Activated CD8-positive, alpha-beta T cell treated with anti-CD3 and anti-CD28 coated beads, Interleukin-2, amount 10 ng/mL, durations not matched to agents 7 days and 5 days (primary cell): Measurements from ENCODE around the gene ANO3. TPM values are rescaled to one million over a fixed set of nuclear protein-coding genes. Genes with fewer than 3 reads are reported as not detected.
"Not testable (repeated sequence)": the region's sequence is repeated elsewhere in the genome, so short reads cannot be mapped to it uniquely, and the experiment has no call there.

Source experiments
- ATAC-seq: fragments of 150-1000 bp; cut with Tn5 transposase; one replicate; pipeline ENCODE4 v1.10.0; 2021; ENCODE audit warnings: moderate library complexity
- CTCF ChIA-PET: fragments of 350-600 bp; sonication (Branson Sonifier 250); formaldehyde crosslinking; loops from one replicate; lab custom pipeline; 2021; ENCODE audit warnings: antibody characterized with exemption; lab: Charles Lee
- POLR2A ChIA-PET: fragments of 350-600 bp; sonication (Branson Sonifier 250); formaldehyde crosslinking; loops from one replicate; lab custom pipeline; 2021; ENCODE audit warnings: antibody characterized with exemption; lab: Charles Lee
- DNase-seq: peaks from one replicate; pipeline ENCODE4 v3.0.0-alpha.2; 2020
- H3K27ac Mint-ChIP-seq: one replicate; pipeline ENCODE4 v1.8.0; 2021; ENCODE audit warnings: mild to moderate bottlenecking, mixed read lengths
- H3K27me3 Mint-ChIP-seq: one replicate; pipeline ENCODE4 v1.8.0; 2021; ENCODE audit warnings: low read depth, mixed read lengths
- H3K36me3 Mint-ChIP-seq: one replicate; pipeline ENCODE4 v1.8.0; 2021; ENCODE audit warnings: low read depth, mixed read lengths
- H3K4me1 Mint-ChIP-seq: one replicate; pipeline ENCODE4 v1.8.0; 2021; ENCODE audit warnings: low read depth, mixed read lengths
- H3K4me3 Mint-ChIP-seq: one replicate; pipeline ENCODE4 v1.8.0; 2021; ENCODE audit warnings: mild to moderate bottlenecking, mixed read lengths
- H3K9me3 Mint-ChIP-seq: one replicate; pipeline ENCODE4 v1.8.0; 2022; ENCODE audit warnings: mixed read lengths; ENCODE audit not compliant: insufficient read depth
- total RNA-seq, 2 experiments: library from RNA; stranded (reverse); gene quantifications; one replicate each; pipeline ENCODE4 v1.2.3, GENCODE V29; 2021

The ANO3 gene
- not detected for total RNA-seq

DNA sequence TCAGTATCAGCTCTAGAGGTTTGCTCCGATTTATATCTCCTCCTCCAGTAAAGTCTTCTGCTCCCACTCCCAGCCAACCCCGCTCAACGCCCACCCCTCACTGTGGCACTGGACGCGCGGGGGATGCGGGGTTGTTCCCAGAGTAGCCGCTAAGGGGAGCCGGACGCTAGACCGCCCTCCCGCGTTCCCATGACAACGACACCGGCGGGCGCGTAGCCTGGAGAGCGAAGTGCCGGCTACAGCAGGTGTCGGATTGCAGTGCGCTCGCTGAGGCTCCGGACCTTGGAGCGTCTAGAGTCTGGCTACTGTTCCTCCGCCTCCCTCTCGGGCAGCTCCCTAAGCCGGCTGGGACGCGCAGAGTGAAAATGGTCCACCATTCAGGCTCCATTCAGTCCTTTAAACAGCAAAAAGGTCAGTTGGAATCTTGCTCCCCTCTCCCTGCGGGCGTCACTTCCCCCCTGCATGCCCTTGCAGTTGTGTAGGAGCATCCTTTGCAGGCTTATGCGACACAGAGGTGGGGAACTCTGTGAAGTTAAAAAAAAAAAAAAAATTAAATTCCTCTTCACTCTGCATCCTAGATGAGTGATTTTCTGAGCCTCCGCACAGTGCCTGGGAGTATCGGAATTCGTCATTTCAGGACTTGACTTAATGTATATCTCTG, at the start of gene ANO3:
TSS of gene ANO3 (plus strand) at position 220 of the 661 bp plus-strand sequence. CDS start at position 366, 146 bp downstream.
- no peaks in the 10 kb centered on the region for H3K4me1 Mint-ChIP-seq
- no peaks in the 10 kb centered on the region for H3K9me3 Mint-ChIP-seq
- CTCF ChIA-PET: interaction anchor here (1.2 kb wide), 1 partner anchor 48 kb away, joined by 4 read pairs; no protein-coding TSS in a partner anchor
- no peak within 1 kb of the TSS for H3K4me3 Mint-ChIP-seq
- ATAC-seq (no peak), DNase-seq (peak; percentile 21)
- H3K36me3 Mint-ChIP-seq: no peaks in the 10 kb centered on the region
- POLR2A ChIA-PET: no interaction called here
- peaks cover 5% of the 10 kb centered on the region for H3K27me3 Mint-ChIP-seq
- no peak within 1 kb of the TSS for H3K27ac Mint-ChIP-seq

DNA sequence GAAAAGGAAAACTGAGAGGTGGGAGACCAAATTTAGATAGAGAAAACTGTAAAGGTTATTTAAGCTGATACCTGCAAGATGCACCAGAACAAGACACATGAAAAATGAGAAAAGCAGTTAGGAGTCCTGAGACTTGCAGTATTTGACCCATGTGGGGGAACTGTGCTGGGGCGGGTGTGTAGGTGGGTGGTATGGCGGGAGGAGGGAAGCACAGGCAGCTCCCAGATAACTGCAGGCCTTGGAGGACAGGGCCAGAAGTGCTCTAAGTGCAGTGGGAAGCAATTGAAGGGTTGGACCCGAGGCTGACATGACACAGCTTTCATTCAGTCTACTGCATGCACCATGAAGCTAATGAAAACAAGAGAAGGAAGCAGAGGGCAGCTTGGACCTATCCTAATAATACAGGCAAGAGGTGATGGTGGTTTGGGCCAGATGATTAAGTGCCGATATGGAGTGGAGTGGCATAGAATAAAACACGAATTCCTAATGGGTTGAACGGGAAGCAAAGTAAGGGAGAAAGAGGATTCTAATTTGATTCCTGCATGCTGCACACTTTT, 48.0 kb upstream of the ANO3 start:
- no peaks in the 10 kb centered on the region for H3K36me3 Mint-ChIP-seq
- POLR2A ChIA-PET: no interaction called here
- no peak for ATAC-seq
- DNase-seq: no peak
- CTCF ChIA-PET: interaction anchor here (0.8 to 2.4 kb wide), 7 partner anchors 10 to 48 kb away, joined by 3 to 7 read pairs (median 4); partner anchors contain the start of gene ANO3
- no peaks in the 10 kb centered on the region for H3K9me3 Mint-ChIP-seq
- H3K4me1 Mint-ChIP-seq: peaks cover 5% of the 10 kb centered on the region
- no peak overlapping the region for H3K4me3 Mint-ChIP-seq
- H3K27ac Mint-ChIP-seq: no peak overlapping the region
- H3K27me3 Mint-ChIP-seq: peaks cover 2% of the 10 kb centered on the region

DNA sequence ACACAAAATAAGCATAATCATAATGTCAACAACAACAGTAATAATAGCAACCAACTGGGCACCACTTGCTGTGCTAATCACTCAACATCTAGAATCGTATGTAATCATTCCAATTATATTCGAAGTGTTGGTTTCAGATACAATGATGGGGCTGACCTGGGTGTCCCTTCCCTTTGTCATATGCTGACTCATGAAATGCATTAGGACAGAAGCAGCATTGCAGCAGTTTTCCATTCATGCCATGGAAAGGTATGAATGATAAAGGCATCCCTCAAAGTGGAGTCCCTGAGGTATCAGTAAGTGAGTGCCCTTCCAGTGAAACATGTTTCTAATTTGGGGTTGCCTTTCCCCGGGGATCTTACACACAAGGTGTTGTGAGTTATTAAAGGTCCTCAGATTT, 46.3 kb upstream of the ANO3 start:
- Mint-ChIP-seq H3K27me3 (peaks cover 2% of the 10 kb centered on the region), H3K4me3 (no peak overlapping the region), H3K4me1 (peaks cover 5% of the 10 kb centered on the region), H3K27ac (no peak overlapping the region), H3K9me3 (no peaks in the 10 kb centered on the region), H3K36me3 (no peaks in the 10 kb centered on the region)
- ChIA-PET CTCF (no interaction called here), POLR2A (no interaction called here)
- no peak for ATAC-seq
- DNase-seq: no peak

DNA sequence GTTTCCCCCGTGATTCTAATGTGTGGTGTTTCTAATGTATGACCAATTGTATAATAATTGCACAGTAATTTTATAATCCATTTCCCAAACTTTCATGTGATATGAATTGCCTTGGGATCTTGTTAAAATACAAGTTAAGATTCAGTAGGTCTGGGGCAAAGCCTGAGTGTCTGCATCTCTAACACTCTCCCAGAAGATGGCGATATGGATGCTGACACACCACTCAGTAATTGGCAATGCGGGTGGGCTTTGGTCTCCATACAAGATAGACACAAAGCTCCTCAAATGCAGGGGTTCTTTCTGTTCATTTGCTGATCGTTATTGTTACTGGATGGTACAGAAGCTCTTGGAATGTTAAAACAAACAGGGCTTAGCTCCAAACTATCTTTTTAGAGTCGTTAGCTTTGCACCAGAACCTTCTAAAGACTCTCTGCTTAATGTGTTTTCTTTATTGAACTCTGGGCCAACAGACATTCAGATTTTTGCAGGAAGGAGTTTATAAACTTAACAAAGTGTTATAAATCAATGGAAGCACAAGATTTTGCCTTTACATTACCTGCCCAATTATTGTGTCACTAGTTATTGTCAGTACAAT, 45.4 kb upstream of the ANO3 start:
- Mint-ChIP-seq H3K36me3 (no peaks in the 10 kb centered on the region), H3K4me1 (peaks cover 5% of the 10 kb centered on the region), H3K27me3 (peaks cover 2% of the 10 kb centered on the region), H3K9me3 (no peaks in the 10 kb centered on the region), H3K4me3 (no peak overlapping the region), H3K27ac (no peak overlapping the region)
- ATAC-seq (no peak), DNase-seq (no peak)
- POLR2A ChIA-PET: no interaction called here
- CTCF ChIA-PET: no interaction called here

DNA sequence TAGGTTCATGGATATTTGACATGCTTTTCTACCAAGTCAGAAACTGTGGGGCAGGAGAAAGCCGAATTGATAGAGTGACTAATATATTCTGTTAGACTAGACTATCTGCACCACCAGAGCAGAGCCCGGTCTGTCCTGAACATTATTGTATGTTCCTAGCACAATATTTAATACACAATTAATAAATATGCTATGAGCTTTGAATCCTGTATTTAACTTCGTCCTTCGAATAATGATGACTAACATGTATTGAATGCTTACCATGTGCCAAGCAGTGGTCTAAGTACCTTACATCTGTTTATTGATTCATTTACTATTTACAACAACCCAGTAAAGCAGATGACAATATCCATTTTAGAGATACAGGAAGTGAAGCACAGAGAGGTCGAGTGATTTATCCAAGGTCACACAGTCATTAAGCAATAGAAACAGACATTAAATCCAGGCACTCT, 44.8 kb upstream of the ANO3 start:
- CTCF ChIA-PET: no interaction called here
- POLR2A ChIA-PET: no interaction called here

DNA sequence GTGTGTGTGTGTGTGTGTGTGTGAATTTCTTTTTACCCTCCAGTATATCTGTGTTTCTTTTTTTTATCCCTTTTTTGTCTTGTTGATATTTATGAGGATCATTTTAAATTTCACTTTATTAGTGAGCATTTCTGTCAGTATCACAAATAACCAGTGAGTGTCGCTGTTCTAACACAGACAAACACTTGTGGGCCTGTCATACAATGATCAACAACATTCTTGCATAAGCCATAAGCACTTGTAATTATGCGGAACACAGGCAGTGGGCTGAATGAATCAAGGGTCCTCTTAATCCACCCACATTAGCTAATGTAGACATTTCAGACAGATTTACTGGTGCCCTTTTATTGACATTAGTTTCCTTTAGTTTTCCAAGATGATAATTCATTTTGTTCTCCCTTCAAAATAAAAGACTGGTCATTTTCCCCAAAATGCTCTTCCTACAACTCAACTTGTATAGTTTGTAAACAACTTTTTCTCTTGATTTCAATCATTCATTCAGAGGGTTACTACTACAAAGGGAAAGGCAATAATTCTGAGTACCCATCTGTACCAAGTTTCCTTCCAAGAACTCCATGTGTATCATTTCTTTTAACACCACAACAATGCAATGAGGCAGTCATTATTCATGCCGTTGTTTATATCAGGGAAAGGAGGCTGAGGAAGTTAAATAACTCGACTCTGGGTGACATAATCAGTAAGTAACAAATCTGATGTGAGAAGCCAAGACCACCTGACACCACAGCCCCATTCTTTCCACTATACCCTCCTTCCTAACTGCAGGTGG, 34.5 kb upstream of the ANO3 start:
- H3K27me3 Mint-ChIP-seq: no peaks in the 10 kb centered on the region
- no peaks in the 10 kb centered on the region for H3K4me1 Mint-ChIP-seq
- H3K36me3 Mint-ChIP-seq: no peaks in the 10 kb centered on the region
- CTCF ChIA-PET: interaction anchor here (0.7 to 2.1 kb wide), 2 partner anchors 13 to 862 kb away, joined by 3 to 7 read pairs; no protein-coding TSS in a partner anchor
- POLR2A ChIA-PET: no interaction called here
- ATAC-seq (no peak), DNase-seq (no peak)
- no peaks in the 10 kb centered on the region for H3K9me3 Mint-ChIP-seq
- H3K4me3 Mint-ChIP-seq: no peak overlapping the region
- H3K27ac Mint-ChIP-seq: no peak overlapping the region

More for the DNA sequence above, 44.8 kb upstream of the ANO3 start:
- ATAC-seq (no peak), DNase-seq (no peak)
- Mint-ChIP-seq H3K4me1 (peaks cover 5% of the 10 kb centered on the region), H3K27ac (no peak overlapping the region), H3K36me3 (no peaks in the 10 kb centered on the region), H3K4me3 (no peak overlapping the region), H3K9me3 (no peaks in the 10 kb centered on the region), H3K27me3 (peaks cover 2% of the 10 kb centered on the region)

DNA sequence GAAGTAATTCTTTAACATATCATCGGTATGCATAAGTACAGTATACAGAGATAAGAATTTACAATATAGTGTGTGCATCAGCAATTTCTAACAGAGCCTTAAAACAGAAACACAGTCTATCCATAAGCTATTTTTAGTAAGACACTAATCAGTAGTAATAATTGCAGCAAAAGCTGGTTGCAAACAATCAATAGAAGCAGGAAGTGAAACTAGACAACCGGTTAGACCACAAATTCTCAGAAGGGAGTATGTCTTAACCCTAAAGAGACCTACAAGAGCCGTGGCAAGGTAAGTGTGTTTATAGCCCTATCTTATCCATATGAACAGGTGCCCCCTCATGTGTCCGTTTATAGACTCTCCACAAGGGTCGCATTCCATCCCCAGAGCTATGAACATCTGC, 15.6 kb upstream of the ANO3 start:
- H3K27me3 Mint-ChIP-seq, H3K4me1 Mint-ChIP-seq, DNase-seq, H3K36me3 Mint-ChIP-seq, H3K9me3 Mint-ChIP-seq, POLR2A ChIA-PET, ATAC-seq, H3K27ac Mint-ChIP-seq, H3K4me3 Mint-ChIP-seq, CTCF ChIA-PET: not testable (repeated sequence)

DNA sequence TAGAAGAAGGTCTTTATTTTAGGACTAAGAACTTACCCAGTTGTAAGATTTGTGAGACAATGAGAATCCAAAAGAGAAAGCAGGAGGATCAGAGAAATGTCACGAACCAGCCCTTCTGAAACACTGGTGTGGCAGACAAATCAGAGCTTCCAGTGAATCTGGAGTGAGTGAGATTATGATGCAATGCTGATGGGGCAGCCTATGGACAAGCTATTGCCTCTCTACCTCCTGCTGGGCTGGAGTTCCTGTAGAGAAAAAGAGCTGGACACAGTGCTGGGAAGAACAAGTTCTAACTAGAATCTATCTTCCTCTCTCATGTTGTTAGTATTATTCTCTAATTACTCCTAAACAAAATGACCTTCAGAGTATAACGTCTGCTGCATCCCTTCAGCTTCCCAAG, 12.0 kb upstream of the ANO3 start:
- CTCF ChIA-PET: no interaction called here
- ATAC-seq (no peak), DNase-seq (no peak)
- Mint-ChIP-seq H3K27me3 (no peaks in the 10 kb centered on the region), H3K4me1 (no peaks in the 10 kb centered on the region), H3K27ac (no peak overlapping the region), H3K36me3 (no peaks in the 10 kb centered on the region), H3K9me3 (no peaks in the 10 kb centered on the region), H3K4me3 (no peak overlapping the region)
- POLR2A ChIA-PET: no interaction called here

DNA sequence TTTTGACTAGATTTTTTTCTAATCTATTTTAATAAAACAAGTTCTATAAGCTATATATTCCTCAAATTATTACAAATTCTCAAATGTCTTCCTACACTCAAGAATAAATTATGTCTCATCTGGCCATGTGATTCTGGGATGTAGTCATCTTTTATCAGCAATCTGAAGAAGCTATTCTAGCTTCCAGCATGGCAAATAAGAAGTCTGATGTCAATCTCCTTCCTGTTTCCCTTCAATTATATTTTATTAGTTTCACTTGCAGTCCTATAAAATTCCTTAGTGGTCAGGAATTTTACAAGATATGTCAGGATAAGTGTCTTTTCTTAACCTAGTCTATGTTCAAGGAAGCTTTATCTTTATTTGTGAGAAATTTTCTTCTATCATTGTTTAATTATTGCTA, 10.4 kb upstream of the ANO3 start:
- H3K27me3 Mint-ChIP-seq: no peaks in the 10 kb centered on the region
- no peaks in the 10 kb centered on the region for H3K4me1 Mint-ChIP-seq
- CTCF ChIA-PET: no interaction called here
- ATAC-seq: no peak
- H3K36me3 Mint-ChIP-seq: no peaks in the 10 kb centered on the region
- no peak overlapping the region for H3K4me3 Mint-ChIP-seq
- POLR2A ChIA-PET: no interaction called here
- H3K9me3 Mint-ChIP-seq: no peaks in the 10 kb centered on the region
- DNase-seq: no peak
- H3K27ac Mint-ChIP-seq: no peak overlapping the region

DNA sequence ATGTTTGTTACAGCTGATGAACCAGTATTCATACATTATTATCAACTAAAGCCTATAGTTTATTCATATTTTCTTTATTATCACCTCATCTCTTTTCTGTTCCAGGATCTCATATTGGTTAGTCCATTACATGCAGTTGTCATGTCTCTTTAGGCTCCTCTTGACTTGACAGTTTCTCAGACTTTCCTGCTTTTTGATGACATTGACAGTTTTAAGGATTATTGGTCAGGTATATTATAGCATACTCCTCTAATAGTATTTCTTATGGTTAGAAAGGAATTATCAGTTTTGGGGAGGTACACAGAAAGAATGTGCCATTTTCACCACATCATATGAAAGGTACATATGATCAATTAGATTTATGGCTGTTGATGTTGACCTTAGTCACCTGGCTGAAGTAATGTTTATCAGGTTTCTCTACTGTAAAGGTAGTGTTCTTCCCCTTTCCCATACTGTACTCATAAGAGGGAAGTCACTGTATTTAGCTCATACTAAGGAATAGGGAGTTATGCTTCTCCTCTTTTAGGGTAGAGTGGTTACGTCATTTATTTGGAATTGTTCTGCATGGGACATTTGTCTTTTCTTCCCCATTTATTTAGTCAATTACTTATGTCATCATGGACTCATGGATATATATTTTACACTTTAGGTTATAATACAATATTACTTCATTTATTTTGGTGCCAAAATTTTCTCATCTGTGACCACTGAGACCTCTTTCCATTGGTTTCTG, 9.4 kb upstream of the ANO3 start:
- no peaks in the 10 kb centered on the region for H3K9me3 Mint-ChIP-seq
- ATAC-seq (no peak), DNase-seq (no peak)
- H3K4me1 Mint-ChIP-seq: no peaks in the 10 kb centered on the region
- H3K4me3 Mint-ChIP-seq: no peak overlapping the region
- H3K27me3 Mint-ChIP-seq: no peaks in the 10 kb centered on the region
- H3K27ac Mint-ChIP-seq: no peak overlapping the region
- H3K36me3 Mint-ChIP-seq: no peaks in the 10 kb centered on the region
- CTCF ChIA-PET: no interaction called here
- POLR2A ChIA-PET: no interaction called here

DNA sequence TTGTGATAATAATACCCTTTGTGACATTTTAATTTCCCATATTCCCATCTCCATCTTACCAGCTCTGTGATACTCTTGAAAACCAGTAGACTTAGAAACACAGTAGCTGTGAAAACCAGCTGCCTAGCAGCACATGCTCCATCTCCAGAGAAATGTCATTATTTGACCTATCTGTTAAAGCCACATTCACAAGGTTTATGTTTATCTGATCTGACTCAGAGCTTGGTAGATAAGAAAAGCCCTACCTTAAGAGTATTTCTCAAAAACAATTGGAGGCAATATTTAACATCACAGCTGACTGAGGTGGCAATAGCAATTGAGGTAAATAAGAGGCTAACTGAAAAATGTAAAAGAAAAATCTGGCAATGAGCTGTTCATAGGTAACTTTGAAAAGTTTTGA, 8.1 kb upstream of the ANO3 start:
- H3K27ac Mint-ChIP-seq: no peak overlapping the region
- H3K4me1 Mint-ChIP-seq: no peaks in the 10 kb centered on the region
- DNase-seq: no peak
- H3K27me3 Mint-ChIP-seq: no peaks in the 10 kb centered on the region
- H3K9me3 Mint-ChIP-seq: no peaks in the 10 kb centered on the region
- no peaks in the 10 kb centered on the region for H3K36me3 Mint-ChIP-seq
- no peak for ATAC-seq
- H3K4me3 Mint-ChIP-seq: no peak overlapping the region
- CTCF ChIA-PET: no interaction called here
- POLR2A ChIA-PET: no interaction called here
